GM12892 (cell line): ENCODE data around the gene KLHDC1.
"Not testable (repeated sequence)": the region's sequence is repeated elsewhere in the genome, so short reads cannot be mapped to it uniquely, and the experiment has no call there.

ENCODE experiments used
- DNase-seq: peaks from one replicate; pipeline ENCODE4 v3.0.0; 2011; ENCODE audit not compliant: insufficient read length
- FAIRE-seq: peaks from 2 replicates; lab custom pipeline; 2011; peaks lifted over from hg19 to GRCh38; lab: Jason Lieb, UNC
- POLR2A ChIP-seq: IDR thresholded peaks from 2 replicates; pipeline ENCODE4 v1.6.1; 2011; ENCODE audit warnings: low read depth, low read length, control low read depth
- POLR2AphosphoS5 ChIP-seq: IDR thresholded peaks from 2 replicates; pipeline ENCODE4 v1.6.1; 2011; ENCODE audit warnings: low read depth, low read length, control low read depth
- TAF1 ChIP-seq: IDR thresholded peaks from 2 replicates; pipeline ENCODE4 v1.6.1; 2011; ENCODE audit warnings: low read depth, mild to moderate bottlenecking, control low read depth, low read length, borderline replicate concordance

Gene KLHDC1

DNA sequence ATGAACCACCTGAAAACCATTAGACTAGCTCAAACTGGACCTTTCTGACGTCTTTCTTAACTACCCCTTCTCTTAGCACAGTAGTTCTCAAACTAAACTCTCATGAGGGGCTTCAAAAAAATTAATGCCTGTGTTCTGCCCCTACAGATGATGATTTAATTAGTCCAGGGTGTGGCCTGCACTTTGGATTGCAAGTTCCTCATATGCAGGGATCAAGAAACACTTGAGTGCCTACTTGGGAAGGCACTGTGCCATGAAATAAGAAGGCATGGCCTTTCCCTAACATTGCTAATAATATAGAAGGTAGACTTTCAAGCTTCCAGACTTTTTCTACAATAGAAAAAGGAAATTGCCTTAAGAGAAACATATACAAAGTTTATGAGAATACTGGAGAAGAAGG is 52.3 kb downstream of the KLHDC1 start:
- FAIRE-seq (no peak), DNase-seq (no peak)
- no peak for TF ChIP-seq POLR2A
- TF ChIP-seq POLR2AphosphoS5: no peak
- TF ChIP-seq TAF1: no peak

DNA sequence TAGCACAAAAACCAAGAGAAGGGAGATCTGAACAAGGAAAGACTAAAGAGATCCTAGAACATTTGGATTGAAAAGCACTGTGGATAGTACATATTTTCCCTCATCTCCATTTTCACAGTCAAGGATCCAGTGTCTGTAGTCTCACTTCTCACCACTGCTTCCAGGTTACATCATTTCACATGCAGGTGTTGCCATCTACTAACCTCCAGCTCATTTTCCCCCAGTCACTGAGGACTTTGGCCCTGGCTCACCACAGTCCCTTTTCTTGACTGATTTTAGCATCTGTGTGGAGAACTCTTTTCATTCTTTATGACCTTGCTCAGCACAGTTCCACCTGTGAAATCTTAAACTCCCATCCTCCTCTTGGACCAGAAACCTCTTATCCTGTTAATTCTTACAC is 53.6 kb downstream of the KLHDC1 start:
- FAIRE-seq, DNase-seq: not testable (repeated sequence)

DNA sequence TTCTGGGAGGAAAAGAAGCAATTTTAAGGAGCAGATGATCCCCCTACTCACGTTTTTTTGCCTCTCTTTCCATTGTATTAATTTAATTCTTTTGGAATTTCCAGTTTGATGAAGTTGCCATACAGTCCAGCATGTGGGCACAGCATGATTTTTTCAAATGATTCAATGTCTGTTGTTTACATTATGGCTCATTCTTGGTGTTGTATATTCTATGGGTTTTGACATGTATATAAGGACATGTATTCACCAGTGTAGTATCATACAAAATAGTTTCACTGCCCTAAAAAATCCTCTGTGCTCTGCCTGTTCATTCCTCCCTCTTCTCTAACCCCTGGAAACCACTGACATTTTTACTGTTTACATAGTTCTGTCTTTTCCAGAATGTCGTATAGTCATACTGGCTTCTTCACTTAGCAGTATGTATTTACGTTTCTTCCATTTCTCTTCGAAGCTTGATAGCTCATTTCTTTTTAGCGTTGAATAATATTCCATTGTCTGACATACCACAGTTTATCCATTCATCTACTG is 61.7 kb downstream of the KLHDC1 start:
- no peak for TF ChIP-seq TAF1
- no peak for FAIRE-seq
- no peak for DNase-seq

DNA sequence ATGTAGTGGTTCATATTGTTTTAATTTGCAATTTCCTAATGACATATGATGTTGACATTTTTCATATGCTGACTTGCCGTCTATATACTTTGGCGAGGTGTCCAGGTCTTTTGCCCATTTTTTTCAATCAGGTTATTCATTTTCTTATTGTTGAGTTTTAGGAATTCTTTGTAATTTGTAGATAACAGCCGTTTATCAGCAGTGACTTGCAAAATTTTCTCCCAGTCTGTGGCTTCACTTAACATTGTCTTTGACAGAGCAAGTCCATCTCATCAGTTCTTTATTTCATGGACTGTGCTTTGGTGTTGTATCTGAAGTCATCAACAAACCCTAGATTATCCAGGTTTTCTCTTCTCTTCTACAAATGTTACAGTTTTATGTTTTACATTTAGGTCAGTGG is 62.5 kb downstream of the KLHDC1 start:
- no peak for FAIRE-seq
- no peak for DNase-seq
- TF ChIP-seq POLR2AphosphoS5 (no peak), POLR2A (no peak), TAF1 (no peak)

DNA sequence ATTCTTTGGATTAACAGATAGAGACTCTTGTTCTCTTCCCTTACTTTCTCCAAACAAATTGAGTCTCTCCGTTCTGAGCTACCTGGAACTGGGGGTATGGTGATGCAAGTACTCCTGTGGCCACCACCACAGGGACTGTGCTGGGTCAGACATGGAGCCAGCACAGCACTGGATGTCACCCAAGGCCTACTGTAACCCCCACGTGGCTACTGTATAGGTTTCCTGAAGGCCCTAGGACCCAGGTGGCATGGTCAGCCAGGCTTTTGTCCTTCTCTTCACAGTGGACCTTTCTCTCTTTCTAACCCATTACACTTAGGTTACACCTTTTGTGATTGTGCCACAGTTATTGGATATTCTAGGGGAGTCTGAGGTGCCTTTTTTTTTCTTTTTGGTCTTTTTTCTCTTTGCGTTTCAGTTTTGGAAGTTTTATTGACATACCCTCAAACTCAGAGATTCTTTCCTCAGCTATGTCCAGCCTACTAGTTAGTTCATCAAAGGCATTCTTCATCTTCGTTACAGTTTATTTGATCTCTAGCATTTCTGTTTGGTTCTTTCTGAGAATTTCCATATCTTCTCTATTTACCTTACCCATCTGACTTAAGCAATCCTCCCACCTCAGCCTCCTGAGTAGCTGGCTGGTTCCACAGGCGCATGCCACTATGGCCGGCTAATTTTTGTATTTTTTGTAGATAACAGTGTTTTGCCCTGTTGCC is 69.1 kb downstream of the KLHDC1 start:
- DNase-seq: no peak
- TF ChIP-seq POLR2AphosphoS5: no peak
- TF ChIP-seq POLR2A: no peak
- TF ChIP-seq TAF1: no peak
- no peak for FAIRE-seq

DNA sequence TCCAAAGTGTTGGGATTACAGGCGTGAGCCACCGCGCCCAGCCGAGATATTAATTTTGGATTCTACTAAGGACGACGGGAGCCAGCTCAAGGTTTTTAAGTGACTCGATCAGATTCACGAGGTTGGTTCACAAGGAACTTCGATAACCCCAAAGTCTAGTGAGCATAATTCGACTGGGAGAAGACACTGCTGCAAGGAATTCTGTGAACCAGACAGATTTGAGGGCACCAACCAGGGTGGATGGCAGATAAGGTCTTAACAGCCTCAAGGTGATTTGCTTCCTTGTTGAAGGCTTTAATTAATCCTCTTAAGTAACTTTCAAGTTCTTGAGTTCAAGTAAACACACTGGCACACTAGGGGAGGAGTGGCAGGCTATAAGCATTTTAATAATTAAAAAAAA is 73.9 kb downstream of the KLHDC1 start:
- FAIRE-seq (no peak), DNase-seq (no peak)
- TF ChIP-seq POLR2A: no peak
- TF ChIP-seq TAF1: no peak
- TF ChIP-seq POLR2AphosphoS5: no peak

DNA sequence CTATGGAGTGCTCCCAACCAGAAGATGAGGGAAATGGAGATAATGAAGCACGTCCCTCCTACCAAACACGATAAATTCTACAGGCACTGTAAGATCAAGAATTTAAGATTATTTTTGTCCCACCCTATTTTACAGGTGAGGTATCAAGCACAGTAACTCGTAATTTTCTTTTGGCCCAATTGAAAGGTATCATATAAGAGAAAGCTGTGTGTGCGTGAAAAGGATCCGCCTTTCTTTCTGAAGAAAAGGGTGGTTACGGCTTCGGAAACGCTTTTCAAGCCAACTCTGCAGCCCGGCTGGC is 74.3 kb downstream of the KLHDC1 start:
- TF ChIP-seq TAF1 (no peak), POLR2A (no peak), POLR2AphosphoS5 (no peak)
- FAIRE-seq: no peak

DNA sequence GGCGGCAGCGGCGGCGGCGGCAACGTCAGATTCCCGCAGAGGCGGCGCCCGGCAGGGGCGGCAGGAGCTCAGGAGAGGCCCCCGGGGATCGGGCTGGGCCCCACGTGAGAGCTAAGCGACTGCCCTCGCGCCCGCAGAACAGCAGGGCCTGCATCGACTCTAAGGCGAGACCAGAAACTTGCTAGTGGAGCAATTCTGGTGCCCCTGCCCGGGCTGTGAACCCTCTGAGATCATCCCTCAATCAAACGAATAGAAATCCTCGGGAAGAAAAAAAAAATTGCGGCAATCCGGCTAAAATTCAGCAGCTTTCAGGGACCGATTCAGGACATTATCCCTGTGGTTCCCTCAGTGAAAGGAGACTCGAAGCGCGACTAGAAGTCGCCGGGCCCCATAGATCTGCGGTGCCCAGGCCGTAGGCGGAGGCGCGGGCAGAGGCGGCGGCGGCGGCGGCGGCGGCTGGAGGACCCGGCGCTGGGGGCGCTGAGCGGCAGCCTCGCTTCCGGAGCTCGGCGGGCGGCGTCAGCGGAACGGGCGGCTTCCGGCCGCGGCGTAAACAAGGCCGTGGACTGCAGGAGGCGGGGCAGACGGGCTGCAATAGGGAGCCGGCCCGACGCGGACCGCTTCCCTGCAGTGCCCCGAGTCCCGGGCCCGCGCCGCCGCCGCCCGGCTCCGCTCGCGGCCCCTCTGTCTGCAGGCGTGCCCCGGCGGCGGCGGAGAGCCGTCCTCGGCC is 74.8 kb downstream of the KLHDC1 start, which contains the start of gene KLHDC2:
KLHDC2 (plus strand) TSS at position 583 of the 730 bp plus-strand sequence. CDS start 316 bp downstream, outside the sequence.
- DNase-seq (peak; percentile 70), FAIRE-seq (no peak)
- TF ChIP-seq POLR2AphosphoS5: no peak; the same call in none of the 2 replicates
- TF ChIP-seq POLR2A: peak; percentile 80
- TF ChIP-seq TAF1: no peak

More for the DNA sequence above, 74.3 kb downstream of the KLHDC1 start:
- DNase-seq: no peak

DNA sequence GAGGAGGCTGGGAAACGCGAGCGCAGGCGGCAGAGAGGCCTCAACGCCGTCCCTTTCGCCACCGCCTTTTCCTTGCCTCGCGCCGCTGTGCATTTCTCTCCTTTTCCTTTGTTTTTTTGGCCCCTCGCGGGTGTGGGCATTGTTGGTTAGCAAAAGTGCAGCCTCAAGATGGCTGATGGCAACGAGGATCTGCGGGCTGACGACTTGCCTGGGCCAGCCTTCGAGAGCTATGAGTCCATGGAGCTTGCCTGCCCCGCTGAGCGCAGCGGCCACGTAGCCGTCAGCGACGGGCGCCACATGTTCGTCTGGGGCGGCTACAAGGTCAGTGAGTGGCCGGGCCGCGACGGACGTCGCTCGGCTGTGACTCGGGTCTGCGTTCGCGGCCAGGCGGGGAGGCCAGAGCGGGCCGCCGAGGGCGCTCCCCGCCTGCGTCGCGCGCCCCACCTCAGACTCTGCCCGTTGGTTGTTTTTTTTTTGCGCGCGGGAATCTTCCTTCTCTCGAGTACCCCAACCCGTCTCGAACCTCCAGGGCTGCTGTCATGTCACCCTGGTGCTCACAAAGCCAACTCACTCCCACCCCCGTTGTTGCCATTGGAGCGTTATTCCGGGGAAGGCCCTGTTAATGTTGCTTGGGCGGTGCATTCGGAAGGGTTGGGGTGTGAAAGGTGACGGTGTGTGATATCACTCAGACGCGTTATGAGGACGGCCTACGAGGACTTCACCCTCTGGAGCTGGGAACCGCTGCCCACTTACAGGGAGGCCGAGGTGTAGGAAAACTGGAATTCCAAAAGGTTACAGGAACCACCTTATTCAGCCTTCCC is 75.6 kb downstream of the KLHDC1 start:
- FAIRE-seq (peak; percentile 91), DNase-seq (peak; percentile 30)
- TF ChIP-seq POLR2A (no peak), POLR2AphosphoS5 (no peak), TAF1 (no peak)

DNA sequence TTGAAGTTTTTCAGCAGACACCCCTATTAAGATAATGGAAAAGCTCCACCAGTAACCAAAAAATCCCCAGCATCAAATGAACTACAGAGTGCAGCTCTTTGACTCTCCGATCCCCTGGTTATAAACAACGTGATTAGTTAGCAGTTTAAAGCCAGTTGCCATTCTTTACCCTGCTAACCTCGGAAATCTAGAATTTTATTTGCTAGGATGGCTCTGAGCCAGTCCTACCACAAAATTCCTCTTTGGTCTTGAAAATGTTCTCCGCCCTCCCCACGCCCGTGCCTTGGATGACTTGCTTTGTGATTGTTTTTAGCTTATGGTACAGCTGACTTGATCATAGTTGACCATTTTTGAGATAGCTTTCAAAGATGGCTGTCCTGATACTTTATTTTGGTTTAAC is 76.3 kb downstream of the KLHDC1 start:
- FAIRE-seq: no peak
- TF ChIP-seq POLR2AphosphoS5: no peak
- no peak for TF ChIP-seq TAF1
- TF ChIP-seq POLR2A: no peak
- DNase-seq: no peak

DNA sequence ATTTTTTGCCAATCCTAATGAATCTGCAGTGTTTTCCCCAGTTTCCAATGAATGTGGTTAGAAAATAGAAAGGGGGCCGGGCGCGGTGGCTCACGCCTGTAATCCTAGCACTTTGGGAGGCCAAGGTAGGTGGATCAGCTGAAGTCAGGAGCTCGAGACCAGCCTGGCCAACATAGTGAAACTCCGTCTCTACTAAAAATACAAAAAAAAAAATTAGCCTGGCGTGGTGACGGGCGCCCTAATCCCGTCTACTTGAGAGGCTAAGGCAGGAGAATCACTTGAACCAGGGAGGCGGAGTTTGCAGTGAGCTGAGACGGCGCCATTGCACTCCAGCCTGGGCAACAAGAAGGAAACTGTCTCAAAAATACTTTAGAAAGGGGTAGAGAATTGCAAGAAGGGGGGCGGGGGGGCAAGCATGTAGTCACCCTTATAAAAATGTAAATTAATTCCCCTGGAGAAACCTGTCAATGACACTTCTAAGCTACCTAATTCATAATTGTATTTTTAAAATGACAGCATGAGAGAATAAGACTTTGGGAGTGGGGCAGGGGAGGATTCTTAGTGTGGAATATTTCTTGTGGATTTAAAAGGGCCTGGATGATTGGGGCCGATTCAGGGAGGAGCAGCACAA is 76.8 kb downstream of the KLHDC1 start:
- TF ChIP-seq POLR2AphosphoS5 (no peak), POLR2A (no peak), TAF1 (no peak)
- no peak for DNase-seq
- FAIRE-seq: no peak
